Upper lobe of left lung (tissue), 6 donors: ENCODE results near the gene EPS8. TPM values are rescaled to one million over a fixed set of nuclear protein-coding genes. Genes with fewer than 3 reads are reported as not detected.
"Not testable (repeated sequence)": the region's sequence is repeated elsewhere in the genome, so short reads cannot be mapped to it uniquely, and the experiment has no call there.

Experiments
- ATAC-seq, 2 donors: fragments of 200-7000 bp; cut with Tn5 transposase; one replicate each; pipeline ENCODE4 v1.9.1; 2022; ENCODE audit warnings: mild to moderate bottlenecking in 2 of 2, moderate library complexity in 2 of 2; ENCODE audit not compliant: low FRiP score in 2 of 2
- DNase-seq, 2 donors: peaks; one replicate each; pipeline ENCODE4 v3.0.0-alpha.2; 2019 to 2020
- H3K27ac ChIP-seq, 4 donors: fragments of 200-600 bp; sonication (generic); one replicate each; pipeline ENCODE4 v1.5.1; 2016 to 2019
- H3K27me3 ChIP-seq, 4 donors: fragments of 200-600 bp; sonication (generic); one replicate each; pipeline ENCODE4 v1.5.1; 2017 to 2019
- H3K36me3 ChIP-seq, 4 donors: fragments of 200-600 bp; sonication (generic); one replicate each; pipeline ENCODE4 v1.5.1; 2016 to 2019
- H3K4me1 ChIP-seq, 4 donors: fragments of 200-600 bp; sonication (generic); one replicate each; pipeline ENCODE4 v1.5.1; 2018 to 2019
- H3K4me3 ChIP-seq, 4 donors: fragments of 200-600 bp; sonication (generic); one replicate each; pipeline ENCODE4 v1.5.1; 2017 to 2019; ENCODE audit warnings: mild to moderate bottlenecking in 2 of 4, moderate library complexity in 1 of 4
- H3K9me3 ChIP-seq, 4 donors: fragments of 200-600 bp; sonication (generic); one replicate each; pipeline ENCODE4 v1.5.1; 2018 to 2019
- CTCF ChIP-seq, 6 experiments: fragments of 450-650 bp in 4 of 6; fragments of 200-600 bp in 2 of 6; sonication (generic) in 2 of 6; IDR thresholded peaks; one replicate each; pipeline ENCODE4 v1.5.1; 2016 to 2019; ENCODE audit warnings: antibody characterized with exemption in 6 of 6
- EP300 ChIP-seq, 4 donors: sonication (generic); formaldehyde crosslinking; IDR thresholded peaks; one replicate each; pipeline ENCODE4 v1.5.1; 2017; ENCODE audit warnings: antibody characterized with exemption in 4 of 4, control low read depth in 2 of 4
- POLR2A ChIP-seq, 4 donors: fragments of 450-650 bp; IDR thresholded peaks; one replicate each; pipeline ENCODE4 v1.5.1; 2016 to 2017; ENCODE audit warnings: antibody characterized with exemption in 4 of 4, mild to moderate bottlenecking in 2 of 4
- POLR2AphosphoS5 ChIP-seq, 2 donors: sonication (generic); formaldehyde crosslinking; IDR thresholded peaks; one replicate each; pipeline ENCODE4 v1.5.1; 2017; ENCODE audit warnings: antibody characterized with exemption in 2 of 2
- WGBS, 2 donors: methylation state at CpG; one replicate each; pipeline ENCODE4 v1.1.5; 2017 to 2018; 5-methylcytosine and 5-hydroxymethylcytosine counted together
- total RNA-seq, 6 donors: library from RNA; depleted of rRNA in 4 of 6; stranded (reverse); fragments of >200 nt in 4 of 6; gene quantifications; one replicate each; pipeline versions ENCODE4 v1.1.0 to v1.2.1, GENCODE V29; 2016 to 2021
- donor health status: DM: no; HTN: no; CAD: no; lungs with moderate emphysema.
- donor health status: DM: no; HTN: yes; CAD: no; lungs with severe emphysema.

EPS8 gene
- total RNA-seq, 6 donors from 2014 or later: 43.9 to 112 (median 67.2) TPM

GRCh38 chr12:15620741-15621539, 168.2 kb downstream of the EPS8 start:
- WGBS, 2 donors: 62 to 68% methylated on average over 4 of the region's 4 CpGs
- ATAC-seq: no peak
- Histone ChIP-seq H3K9me3 (peaks cover 0 to 6% (median 0%) of the 10 kb centered on the region in 4 donors), H3K36me3 (peaks cover 0 to 3% (median 2%) of the 10 kb centered on the region in 4 donors), H3K27me3 (no peaks in the 10 kb centered on the region), H3K4me3 (no peak overlapping the region), H3K4me1 (no peaks in the 10 kb centered on the region), H3K27ac (peak overlapping the region in 1 of 4 donors; percentile 23)
- no peak for TF ChIP-seq POLR2A (IDR thresholded peaks at IDR 0.05)
- no peak for TF ChIP-seq POLR2AphosphoS5 (IDR thresholded peaks at IDR 0.05)
- TF ChIP-seq CTCF (IDR thresholded peaks at IDR 0.05): no peak
- TF ChIP-seq EP300 (IDR thresholded peaks at IDR 0.05): no peak
- no peak for DNase-seq

GRCh38 chr12:15616495-15616894, 172.7 kb downstream of the EPS8 start:
- not testable (repeated sequence) for H3K27me3 ChIP-seq, DNase-seq, H3K4me1 ChIP-seq, H3K36me3 ChIP-seq, ATAC-seq, H3K27ac ChIP-seq, H3K9me3 ChIP-seq, H3K4me3 ChIP-seq
- WGBS, 2 donors: 91 to 98% methylated on average over 8 of the region's 8 CpGs

- 81 to 87% methylated on average over 1 of the region's 1 CpG for WGBS, 2 donors
- Histone ChIP-seq H3K4me3 (no peak overlapping the region), H3K9me3 (peaks cover 0 to 6% (median 0%) of the 10 kb centered on the region in 4 donors), H3K27me3 (no peaks in the 10 kb centered on the region), H3K4me1 (no peaks in the 10 kb centered on the region), H3K27ac (no peak overlapping the region), H3K36me3 (peaks cover 0 to under 1% (median 0%) of the 10 kb centered on the region in 4 donors)
- DNase-seq (no peak), ATAC-seq (peak in 1 of 2 donors; percentile 60)
- TF ChIP-seq POLR2AphosphoS5 (IDR thresholded peaks at IDR 0.05) (no peak), POLR2A (IDR thresholded peaks at IDR 0.05) (no peak), EP300 (IDR thresholded peaks at IDR 0.05) (no peak), CTCF (IDR thresholded peaks at IDR 0.05) (no peak)
These were observed 175.2 kb downstream of the EPS8 start for GRCh38 chr12:15613981-15614380.

- 73 to 77% methylated on average over 1 of the region's 1 CpG for WGBS, 2 donors
- no peaks in the 10 kb centered on the region for H3K9me3 ChIP-seq
- no peaks in the 10 kb centered on the region for H3K4me1 ChIP-seq
- no peaks in the 10 kb centered on the region for H3K36me3 ChIP-seq
- TF ChIP-seq POLR2A (IDR thresholded peaks at IDR 0.05): no peak
- no peak for TF ChIP-seq POLR2AphosphoS5 (IDR thresholded peaks at IDR 0.05)
- TF ChIP-seq CTCF (IDR thresholded peaks at IDR 0.05): no peak
- no peak for TF ChIP-seq EP300 (IDR thresholded peaks at IDR 0.05)
- H3K4me3 ChIP-seq: no peak overlapping the region
- ATAC-seq (no peak), DNase-seq (no peak)
- H3K27ac ChIP-seq: no peak overlapping the region
- no peaks in the 10 kb centered on the region for H3K27me3 ChIP-seq
These were observed 180.2 kb downstream of the EPS8 start for GRCh38 chr12:15608941-15609340.

- Histone ChIP-seq H3K27ac (no peak overlapping the region), H3K9me3 (no peaks in the 10 kb centered on the region), H3K4me3 (no peak overlapping the region), H3K4me1 (no peaks in the 10 kb centered on the region), H3K36me3 (no peaks in the 10 kb centered on the region), H3K27me3 (no peaks in the 10 kb centered on the region)
- WGBS, 2 donors: 76 to 80% methylated on average over 1 of the region's 1 CpG
- no peak for ATAC-seq
- DNase-seq: no peak
- TF ChIP-seq EP300 (IDR thresholded peaks at IDR 0.05): no peak
- no peak for TF ChIP-seq POLR2A (IDR thresholded peaks at IDR 0.05)
- TF ChIP-seq CTCF (IDR thresholded peaks at IDR 0.05): no peak
- no peak for TF ChIP-seq POLR2AphosphoS5 (IDR thresholded peaks at IDR 0.05)
These were observed 180.8 kb downstream of the EPS8 start for GRCh38 chr12:15608406-15608805.
